Hematopoietic multipotent progenitor cell (in vitro differentiated cells): ENCODE results near the gene TBC1D9. TPM values are rescaled to one million over a fixed set of nuclear protein-coding genes. Genes with fewer than 3 reads are reported as not detected.

Source experiments
- DNase-seq, 3 donors: peaks; one replicate each; pipeline ENCODE4 v3.0.0-alpha.2; 2011 to 2015; ENCODE audit warnings: low read depth in 2 of 3, low spot score in 2 of 3
- total RNA-seq: library from RNA; depleted of rRNA; stranded (reverse); fragments of >200 nt; gene quantifications from one replicate; pipeline ENCODE4 v1.2.3, GENCODE V29; 2012

The TBC1D9 gene
- total RNA-seq, 1 donor = 0.54 TPM

GRCh38 chr4:140630246-140630645 lies 125.9 kb downstream of the TBC1D9 start:
- DNase-seq = no peak

DNA sequence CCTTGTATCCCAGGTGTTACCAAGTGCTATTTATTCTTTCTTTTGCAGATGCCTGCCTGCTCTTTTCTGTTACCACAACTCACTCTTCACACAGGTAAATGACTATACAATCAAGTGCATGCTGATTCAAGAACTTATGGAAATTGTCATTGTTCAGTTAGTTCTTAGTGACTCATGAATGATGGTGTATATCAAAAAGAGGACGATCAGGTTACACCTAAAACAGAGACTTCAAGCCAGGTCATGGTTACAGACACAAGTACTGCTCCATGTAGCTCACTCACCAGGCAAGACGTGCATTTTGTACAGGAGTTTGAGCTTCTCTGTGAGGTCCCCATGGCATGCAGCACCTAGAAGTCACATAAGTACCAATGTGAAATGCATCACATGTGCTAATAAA lies 128.2 kb downstream of the TBC1D9 start:
- no peak for DNase-seq

GRCh38 chr4:140626661-140627376 lies 129.4 kb downstream of the TBC1D9 start:
- no peak for DNase-seq

- no peak for DNase-seq
These were observed 133.7 kb downstream of the TBC1D9 start for GRCh38 chr4:140622333-140622958.

DNA sequence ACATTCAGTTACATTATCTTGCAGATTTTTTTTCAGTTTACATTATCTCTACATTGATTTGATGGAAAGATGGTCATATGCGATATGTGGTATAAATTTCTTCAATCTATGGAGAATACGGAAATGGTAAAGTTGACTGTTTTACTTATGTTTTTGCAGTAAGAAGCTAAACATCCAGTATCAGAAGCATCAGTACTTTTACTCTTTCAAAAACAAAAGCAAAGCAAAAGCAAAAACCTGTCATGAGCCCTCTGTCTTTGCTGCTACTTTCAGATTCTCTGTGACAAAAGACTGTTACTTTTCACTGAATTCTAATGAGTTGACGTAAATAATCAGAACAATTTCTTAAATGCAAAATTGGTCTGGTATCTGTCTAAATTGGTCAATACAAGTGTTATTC lies 135.0 kb downstream of the TBC1D9 start:
- no peak for DNase-seq

DNA sequence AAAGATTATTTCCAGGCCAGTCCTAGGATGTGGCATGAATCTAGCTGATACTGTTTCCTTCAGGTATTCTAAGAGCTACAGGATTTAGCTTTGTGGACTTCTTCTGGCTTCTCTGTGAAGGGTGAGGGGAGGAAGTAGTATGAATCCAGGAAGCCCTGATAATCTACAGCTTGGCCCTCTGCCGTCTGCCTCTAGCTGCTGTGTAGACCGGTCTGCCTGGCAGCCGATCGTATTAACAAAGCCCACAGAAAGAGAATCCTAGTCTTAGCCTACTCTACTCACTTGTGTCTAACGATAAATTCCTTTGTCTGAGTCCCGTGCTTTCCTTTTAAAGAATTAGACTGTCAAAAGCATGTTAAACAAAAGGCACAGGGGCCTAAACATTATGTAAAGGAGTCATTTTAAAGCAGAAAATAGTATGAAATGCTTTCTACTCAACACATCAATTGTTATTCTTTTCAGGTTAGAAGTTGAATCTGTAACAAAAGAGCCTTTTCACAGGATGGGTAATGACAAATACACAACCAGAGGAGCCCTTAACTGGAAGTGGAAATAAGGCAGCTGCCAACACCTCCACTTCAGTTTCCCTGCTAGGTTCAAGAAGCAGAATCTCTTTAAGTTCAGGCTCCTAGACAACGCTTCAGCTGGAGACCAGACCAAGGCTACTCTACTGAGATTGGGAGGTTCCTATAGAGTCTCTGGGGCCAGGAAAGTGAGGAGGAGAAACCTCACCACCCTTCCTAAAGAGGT lies 138.5 kb downstream of the TBC1D9 start:
- DNase-seq = peak in 2 of 3 donors; percentile 10 to 55

DNA sequence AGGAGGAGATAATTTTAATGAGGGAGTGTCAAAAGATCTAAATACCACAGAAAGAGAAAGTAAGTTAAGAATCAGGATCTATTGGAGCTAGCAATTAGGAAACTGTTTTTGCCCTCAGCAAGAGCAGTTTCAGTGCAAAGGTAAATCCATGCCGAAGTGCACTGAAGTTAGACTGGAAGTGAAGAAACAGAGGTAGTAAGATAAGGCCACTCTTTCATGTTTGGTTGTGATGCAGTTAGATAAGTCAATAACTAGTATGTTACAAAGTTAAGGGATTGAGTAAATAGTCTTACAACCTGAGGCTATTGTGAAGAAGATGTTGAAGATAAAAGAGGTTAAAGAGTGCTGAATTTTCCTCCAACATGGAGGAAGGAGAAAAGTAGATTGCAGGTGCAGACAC lies 140.7 kb downstream of the TBC1D9 start:
- DNase-seq = no peak

GRCh38 chr4:140612357-140612756 lies 143.8 kb downstream of the TBC1D9 start:
- peak in 1 of 3 donors; percentile 6 for DNase-seq

GRCh38 chr4:140611854-140612253 lies 144.3 kb downstream of the TBC1D9 start:
- DNase-seq = no peak

- peak in 2 of 3 donors; percentile 23 to 70 for DNase-seq
These were observed 146.4 kb downstream of the TBC1D9 start for GRCh38 chr4:140609548-140610425.

- DNase-seq = no peak
These were observed 148.3 kb downstream of the TBC1D9 start for GRCh38 chr4:140607852-140608251.

DNA sequence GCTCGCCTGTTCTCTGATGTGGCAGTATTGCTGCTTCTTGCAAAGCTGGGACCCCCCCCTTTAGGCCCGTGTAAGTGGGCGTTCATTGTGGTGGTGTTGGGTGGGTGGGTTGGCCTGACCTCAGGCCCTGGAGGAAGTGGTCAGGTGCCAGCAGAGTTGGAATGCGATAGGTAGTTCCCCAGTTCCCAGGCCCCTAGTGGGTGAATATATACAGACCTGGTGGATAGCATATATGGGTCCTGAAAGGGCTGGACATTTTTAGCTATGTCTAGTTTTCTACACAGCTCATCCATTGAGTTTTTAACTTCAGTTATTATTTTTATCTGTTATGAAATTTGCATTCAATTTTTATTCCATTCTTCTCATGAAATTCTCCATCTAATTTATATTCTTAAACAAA lies 151.6 kb downstream of the TBC1D9 start:
- DNase-seq = peak in 1 of 3 donors; percentile 7

- no peak for DNase-seq
These were observed 152.9 kb downstream of the TBC1D9 start for GRCh38 chr4:140603286-140603685.

DNA sequence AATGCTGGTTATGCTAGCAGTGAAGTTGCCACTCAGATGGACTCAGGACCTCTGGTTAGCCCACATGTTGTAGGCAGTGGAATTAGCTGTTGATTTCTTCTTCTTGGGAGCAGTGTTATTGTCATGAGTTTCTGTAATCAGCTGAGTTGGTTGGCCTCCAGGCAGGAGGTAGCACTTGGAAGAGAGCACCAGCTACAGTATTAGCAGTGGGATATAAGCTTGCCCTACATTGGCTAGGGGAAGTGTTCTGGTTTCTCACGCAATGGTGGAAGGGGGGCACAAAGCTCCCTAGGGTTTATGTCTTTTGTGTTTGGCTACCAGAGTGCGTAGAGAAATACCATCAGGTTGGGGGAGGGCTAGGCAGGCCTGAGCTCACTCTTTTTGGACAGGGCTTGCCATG lies 153.5 kb downstream of the TBC1D9 start:
- no peak for DNase-seq

GRCh38 chr4:140600408-140600807 lies 155.8 kb downstream of the TBC1D9 start:
- no peak for DNase-seq

- peak in 2 of 3 donors; percentile 10 to 30 for DNase-seq
These were observed 161.1 kb downstream of the TBC1D9 start for GRCh38 chr4:140595065-140595464.

GRCh38 chr4:140584439-140584838 lies 171.7 kb downstream of the TBC1D9 start:
- DNase-seq = no peak

DNA sequence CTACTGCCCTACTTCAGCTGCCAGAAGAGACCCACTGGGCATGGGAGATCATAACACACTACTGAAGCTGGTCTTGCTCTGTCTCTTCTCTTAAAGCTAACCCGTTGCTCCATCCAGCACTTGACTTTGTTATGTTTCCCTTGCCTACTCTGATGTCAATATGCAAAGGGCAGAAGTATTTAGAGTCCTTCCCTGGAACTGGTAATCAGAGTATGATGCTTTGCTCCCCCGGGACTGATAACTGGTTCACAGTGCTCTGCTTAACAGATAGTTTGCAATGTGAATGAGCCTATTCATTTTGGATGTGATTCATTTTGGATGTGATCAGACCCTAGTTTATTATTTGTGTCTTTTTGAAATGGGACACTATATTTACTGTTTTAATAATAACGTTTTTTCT lies 175.1 kb downstream of the TBC1D9 start:
- no peak for DNase-seq

- DNase-seq = no peak
These were observed 176.9 kb downstream of the TBC1D9 start for GRCh38 chr4:140579278-140579677.

GRCh38 chr4:140575489-140575888 lies 180.7 kb downstream of the TBC1D9 start:
- DNase-seq = no peak

DNA sequence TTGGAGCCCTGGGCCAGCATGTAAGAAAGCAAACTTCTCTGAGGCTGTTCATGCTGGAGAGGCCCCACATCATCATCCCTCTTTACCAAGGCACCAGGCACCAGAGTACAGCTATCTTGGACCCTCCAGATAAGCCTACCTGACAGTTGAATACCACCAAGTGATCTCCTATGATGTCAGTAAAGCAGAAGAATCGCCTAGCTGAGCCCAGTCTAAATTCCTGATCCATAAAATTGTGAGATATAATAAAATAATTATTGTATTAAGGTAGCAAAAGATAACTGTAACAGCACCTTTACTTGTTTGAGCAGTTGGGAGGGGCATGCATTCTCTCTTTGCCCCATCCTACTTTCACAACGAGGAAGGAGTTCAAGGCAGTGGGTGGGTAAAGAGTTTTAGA lies 184.6 kb downstream of the TBC1D9 start:
- DNase-seq = no peak
